GM19351 (cell line): Measurements from ENCODE around the gene REXO4.
"Not testable (repeated sequence)": the region's sequence is repeated elsewhere in the genome, so short reads cannot be mapped to it uniquely, and the experiment has no call there.

Experiments
- ATAC-seq: cut with Tn5 transposase; IDR thresholded peaks from one replicate; pipeline ENCODE4 v1.9.1; 2021; ENCODE audit warnings: mild to moderate bottlenecking, moderate library complexity; ENCODE audit not compliant: unreplicated experiment

REXO4 gene

DNA sequence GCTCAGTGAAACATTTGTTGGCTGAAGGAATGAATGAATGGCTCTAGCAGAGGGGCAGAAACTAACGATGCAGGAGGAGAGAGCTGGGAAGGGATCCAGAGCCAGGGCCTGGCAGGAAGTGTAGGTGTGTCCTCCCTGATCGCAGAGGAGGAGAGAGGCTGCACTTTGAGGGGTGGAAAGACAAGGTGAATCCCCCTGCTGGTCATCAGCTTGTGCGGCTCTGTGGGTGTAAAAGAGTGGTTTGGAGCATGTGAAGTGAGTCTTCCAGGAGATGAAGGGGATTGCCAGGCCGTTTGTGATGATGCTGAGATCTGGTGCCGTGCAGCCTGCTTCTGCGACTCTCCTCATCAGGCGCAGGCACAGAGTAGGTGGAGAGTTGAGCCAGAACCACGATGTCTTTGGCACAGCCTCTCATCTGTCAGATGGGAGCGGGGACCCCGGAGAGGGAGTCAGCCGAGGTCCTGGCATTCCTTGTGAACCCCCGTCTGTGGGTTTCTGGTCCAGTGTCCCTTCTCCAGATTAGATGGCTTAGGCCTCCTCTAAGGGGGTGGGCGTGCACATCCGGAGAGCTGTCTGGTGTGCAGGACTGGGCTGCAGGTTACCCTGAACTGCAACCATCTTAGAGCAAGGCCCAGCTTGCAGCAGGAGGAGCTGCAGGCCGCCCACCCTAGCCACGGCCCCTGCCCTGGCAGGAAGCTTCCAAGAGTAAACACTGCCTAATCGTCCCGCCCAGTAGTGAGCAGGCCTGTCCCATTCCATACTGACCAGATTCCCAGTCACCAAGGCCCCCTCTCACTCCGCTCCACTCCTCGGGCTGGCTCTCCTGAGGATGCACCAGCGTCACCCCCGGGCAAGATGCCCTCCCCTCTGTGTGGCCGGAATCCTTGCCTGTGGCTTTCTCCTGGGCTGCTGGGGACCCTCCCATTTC is 4.1 kb upstream of the REXO4 start, which contains the start of gene ADAMTS13:
Gene ADAMTS13, plus strand, starts transcription at position 753 of the 928 bp plus-strand sequence. Its CDS starts 77 bp downstream, at position 830.
- peak; percentile 50 for ATAC-seq

DNA sequence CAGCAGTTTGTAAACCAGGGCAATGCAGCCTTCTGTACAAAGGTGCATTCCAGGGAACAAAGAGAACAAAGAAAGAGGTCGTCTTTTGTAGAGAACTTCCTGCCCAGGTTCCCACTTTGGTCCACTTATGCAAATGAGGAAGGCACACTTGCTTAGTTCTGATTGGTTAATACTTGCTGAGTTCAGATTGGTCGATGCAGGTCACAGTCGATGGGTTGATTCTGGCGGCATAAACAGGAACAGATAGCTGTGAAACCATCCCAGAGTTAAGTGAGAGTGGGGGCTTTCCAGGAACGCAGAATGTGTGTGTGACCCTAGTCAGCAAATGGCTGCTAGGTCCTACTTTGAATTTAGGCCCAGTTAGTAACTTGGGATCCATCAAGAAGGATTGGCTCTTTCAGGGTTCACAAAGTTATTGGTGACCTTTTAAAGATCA is 2.6 kb upstream of the REXO4 start:
- peak; percentile 36 for ATAC-seq

DNA sequence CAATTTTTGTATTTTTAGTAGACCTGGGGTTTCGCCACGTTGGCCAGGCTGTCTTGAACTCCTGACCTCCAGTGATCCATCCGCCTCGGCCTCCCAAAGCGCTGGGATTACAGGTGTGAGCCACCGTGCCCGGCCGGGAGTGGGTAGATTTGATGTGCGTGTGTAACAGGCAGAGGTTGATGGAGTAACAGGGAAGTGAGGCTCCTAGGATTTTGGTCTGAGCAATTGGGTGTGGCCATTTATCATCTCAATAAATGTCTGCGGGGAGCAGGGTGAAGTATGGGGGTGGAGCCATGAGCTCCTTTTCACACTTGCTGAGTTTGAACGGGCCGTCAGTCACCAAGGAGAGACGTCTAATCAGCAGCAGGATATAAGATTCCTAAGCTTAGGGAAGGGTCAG is 1.2 kb upstream of the REXO4 start:
- ATAC-seq, result no peak

DNA sequence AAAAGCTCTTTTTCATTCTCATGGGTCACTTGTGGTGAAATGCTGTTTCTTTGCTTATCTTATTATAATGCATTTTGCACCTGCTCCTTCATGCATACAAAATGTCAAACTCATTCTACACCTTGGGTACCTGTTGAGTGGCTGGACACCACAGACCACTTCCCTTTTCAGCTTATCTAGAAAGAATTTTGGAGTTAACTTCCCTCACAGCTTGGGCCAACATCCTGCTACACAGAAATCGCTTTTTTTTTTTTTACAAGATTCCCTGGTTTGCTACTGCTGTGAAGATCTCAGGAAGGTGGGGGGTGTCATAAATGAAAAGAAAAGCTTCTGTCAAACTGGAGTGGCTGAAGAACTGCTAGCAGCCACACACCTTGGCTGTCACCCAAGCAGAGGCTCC is 2.6 kb downstream of the REXO4 start:
- no peak for ATAC-seq

DNA sequence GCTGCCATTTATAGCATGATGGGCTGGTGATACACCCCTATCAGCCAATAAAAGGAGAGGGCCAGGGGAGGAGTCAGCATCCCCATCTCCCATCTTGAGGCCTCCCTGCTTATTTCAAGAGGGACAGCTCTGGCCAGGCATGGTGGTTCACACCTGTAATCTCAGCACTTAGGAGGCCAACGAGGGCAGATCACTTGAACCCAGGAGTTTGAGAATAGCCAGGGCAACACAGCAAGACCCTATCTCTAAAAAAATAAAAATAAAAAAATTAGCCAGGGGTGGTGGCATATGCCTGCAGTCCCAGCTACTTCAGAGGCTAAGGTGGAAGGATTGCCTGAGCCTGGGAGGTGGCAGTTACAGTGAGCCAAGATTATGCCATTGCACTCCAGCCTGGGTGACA is 9.8 kb downstream of the REXO4 start:
- ATAC-seq, result no peak

DNA sequence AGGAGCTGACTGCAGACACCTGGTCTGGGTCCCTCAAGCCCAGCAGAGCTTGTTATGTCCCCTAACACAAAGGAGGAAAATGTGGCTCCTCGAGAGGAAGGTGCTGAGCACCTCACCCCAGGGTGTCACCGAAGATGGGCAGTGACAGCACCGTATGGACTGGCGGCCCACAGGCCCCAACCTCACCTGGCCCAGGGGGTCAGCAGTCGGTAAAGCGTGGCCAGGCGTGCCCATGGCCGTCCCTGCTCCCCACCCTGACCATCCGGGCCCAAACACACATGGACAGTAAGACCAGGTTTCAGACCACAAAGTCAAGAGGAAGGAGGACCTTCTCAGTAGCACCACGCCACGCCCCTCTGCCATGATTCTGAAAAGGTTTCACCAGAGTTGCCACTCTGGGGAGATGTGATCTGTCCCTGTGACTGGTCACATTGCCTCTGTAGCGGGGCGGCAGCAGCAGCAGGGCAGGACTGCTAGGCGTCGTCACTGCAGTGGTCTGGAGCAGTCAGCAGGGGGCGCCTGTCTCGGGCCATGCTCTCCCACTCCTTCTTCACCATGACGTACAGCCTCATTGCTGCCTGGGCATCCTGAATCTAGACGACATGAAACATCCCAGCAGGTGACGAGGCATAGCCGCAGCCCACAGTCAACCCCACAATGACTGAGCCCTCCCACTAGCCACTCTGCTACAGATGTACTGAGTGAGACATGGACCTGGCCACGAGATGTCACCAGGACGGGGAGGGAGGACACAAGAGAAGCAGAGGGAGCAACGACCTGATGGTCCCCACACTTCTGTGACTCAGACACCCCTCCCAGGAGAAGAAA is 11.1 kb downstream of the REXO4 start:
- ATAC-seq, result no peak

DNA sequence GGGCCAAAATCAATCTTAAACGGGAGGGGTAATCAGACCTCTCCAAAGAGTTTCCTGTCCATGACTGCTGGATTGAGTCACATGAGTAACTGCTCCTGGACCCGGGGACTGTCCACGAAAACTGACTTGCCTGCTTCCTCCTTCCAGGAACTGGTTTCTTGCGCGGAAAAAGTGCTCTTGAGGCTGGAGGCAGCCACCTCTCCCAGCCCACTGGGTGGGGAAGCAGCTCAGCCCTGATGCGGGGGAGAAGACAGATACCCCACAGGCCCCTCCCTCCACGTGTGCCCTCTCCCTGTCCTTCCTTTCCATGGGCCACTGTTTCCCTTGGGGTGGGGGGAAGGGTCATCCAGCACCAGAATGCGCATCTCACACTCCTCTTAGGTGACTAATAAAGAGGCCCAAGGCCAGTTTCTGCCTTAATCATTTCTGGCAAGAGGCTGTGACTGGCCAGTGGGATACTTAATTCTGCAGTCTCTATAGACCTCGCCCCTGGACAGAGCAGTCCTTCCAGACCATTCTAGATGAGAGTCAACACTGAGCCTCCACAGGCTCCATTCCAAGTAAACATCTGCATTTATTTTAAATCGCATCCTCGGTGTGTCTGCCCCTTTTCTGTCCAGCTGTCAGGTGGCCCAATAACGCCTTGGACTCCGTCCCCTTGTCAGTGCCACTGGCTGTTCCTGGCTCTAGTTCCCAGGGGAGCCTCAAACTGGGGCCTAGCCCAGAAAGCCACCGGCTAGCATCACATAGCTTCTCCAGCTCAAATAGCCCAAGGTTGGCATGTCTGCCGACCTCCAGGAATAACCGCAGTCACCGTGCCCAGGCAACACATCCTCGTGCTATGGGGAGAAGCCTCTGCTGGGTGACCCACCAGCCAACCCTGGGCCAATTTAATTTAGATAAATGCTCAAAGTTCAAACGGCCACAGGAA is 12.0 kb downstream of the REXO4 start:
- ATAC-seq, result no peak

DNA sequence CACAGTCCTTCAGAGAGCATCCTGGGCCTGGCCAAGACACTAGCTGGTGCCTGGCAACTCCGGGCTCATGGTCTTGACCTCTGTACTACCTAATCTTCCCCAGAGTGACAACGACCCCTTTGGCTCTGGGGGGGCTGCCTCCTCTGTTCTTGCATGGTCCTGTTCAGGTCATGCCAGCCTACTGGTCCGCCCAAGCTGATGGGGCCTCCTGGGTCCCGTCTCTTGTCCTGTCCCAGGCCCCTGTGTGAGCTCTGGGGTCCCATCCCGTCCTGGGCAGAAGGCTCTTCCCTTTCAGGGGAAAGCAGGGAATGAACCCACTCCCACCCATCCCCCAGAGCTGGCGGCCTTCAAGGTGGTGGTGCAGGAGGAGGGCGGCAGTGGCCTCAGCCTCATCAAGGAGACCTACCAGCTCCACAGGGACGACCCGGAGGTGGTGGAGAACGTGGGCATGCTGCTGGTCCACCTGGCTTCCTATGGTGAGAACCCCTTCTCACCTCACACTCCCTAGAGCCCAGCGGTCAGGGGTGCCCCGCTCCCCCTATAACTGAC is 13.3 kb downstream of the REXO4 start:
- ATAC-seq, result no peak

DNA sequence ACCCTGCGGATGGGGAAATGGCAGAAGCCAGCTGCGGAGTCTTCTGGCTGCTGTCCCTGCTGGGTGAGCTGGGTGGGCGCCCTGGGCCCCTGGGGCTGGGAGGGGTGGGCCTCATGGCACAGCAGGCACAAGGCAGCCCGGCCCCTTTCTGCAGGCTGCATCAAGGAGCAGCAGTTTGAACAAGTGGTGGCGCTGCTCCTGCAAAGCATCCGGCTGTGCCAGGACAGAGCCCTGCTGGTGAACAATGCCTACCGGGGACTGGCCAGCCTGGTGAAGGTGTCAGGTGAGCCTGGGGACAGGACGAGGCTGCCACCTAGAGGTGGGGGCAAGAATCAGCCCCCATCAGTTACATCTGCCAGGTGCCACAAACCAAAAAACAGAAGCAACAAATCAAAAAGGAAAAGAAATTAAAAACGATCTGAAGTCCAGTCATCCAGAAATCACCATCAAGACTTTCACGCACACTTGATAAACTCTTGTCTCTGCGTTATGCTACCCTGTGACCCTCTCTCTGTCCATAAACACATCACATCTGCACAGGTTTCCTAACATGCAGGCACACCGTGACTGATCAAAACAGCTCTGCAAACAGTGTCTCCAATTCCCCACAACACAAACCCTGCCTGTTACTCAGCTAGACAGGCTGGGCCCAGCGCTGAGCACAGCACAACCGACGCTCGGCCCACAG is 13.9 kb downstream of the REXO4 start:
- ATAC-seq, result no peak

DNA sequence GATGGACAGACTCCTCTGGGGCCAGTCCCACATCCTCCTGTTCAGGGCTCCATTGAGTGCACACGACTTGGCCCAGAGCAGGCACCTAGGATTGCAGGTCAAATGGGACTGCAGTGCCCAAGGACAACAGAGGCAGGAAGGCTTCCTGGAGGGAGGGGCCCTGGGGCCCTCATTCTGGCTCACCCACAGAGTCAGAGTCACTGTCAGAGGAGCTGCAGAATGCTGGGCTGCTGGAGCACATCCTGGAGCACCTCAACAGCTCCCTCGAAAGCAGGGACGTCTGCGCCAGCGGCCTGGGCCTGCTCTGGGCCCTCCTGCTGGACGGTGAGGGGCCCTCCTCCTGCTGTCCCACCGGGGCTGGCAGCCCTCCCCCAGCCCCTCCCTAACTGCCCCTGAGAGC is 15.1 kb downstream of the REXO4 start:
- ATAC-seq, result no peak

DNA sequence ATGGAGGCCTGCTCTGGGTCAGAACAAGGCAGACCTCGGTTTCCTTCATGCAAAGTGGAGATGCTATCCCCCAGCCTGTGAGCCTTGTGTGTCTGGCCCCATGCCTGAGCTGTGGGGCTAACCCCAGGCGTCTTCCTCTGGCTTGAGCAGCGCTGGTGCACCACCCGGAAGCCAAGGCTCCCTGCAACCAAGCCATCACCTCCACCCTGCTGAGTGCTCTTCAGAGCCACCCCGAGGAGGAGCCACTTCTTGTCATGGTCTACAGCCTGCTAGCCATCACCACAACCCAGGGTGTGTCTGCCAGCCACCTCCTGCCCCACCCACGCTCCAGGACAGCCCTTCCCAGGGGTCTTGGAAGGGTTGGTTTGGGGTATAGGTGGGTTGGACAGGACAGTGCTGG is 16.2 kb downstream of the REXO4 start:
- no peak for ATAC-seq

DNA sequence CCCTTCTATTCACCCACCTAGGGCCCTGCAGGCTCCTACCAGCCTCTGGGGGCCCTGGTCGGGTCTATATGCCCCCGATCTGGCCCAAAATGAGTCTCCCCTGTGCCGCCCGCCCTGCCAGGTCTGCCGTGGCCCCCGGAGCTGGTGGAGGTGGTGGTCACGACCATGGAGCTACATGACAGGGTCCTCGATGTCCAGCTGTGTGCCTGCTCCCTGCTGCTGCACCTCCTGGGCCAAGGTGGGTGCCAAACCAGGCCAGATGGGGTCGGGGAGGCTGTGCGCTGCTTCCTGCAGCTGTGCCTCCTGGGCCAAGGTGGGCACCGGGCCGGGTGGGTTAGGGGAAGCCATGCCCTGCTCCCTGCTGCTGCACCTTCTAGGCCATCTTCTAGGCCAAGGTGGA is 17.5 kb downstream of the REXO4 start:
- no peak for ATAC-seq

DNA sequence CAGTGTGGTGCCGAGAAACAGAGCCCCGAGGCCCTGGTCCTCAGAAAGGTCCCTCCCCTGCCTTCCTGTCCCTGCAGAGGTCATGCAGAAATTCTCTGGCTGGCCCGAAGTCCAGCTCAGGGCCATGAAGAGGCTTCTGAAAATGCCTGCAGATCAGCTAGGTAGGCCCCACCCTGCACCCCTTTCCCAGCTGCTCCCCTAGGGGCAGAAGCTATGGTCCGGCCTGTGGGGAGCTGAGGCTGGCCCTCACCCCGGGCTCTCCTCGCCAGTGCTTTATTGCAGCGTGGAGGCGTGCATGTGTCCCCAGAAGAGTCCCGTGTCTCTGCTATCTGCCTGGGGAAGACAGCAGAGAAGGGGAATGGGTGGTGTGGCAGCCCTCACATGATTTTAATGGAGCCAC is 19.9 kb downstream of the REXO4 start:
- no peak for ATAC-seq

DNA sequence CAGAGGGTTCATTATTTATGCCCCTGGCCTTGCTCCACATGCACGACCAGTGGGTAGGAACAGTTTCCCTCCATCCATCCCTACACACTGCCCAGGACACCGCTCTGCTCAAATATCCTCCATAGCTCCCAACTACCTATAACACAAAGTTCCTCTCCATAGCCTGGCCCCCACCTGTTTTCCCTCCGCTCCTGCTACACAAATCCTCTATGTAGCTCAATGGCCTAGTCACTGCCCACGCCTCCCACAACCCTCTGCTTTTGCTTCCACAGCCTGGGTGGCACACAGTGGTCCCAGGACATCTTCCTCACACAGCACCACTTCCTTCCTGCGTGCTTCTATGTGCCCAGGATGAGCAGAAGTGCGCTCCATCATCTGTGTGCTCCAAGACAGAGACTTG is 20.4 kb downstream of the REXO4 start:
- no peak for ATAC-seq

DNA sequence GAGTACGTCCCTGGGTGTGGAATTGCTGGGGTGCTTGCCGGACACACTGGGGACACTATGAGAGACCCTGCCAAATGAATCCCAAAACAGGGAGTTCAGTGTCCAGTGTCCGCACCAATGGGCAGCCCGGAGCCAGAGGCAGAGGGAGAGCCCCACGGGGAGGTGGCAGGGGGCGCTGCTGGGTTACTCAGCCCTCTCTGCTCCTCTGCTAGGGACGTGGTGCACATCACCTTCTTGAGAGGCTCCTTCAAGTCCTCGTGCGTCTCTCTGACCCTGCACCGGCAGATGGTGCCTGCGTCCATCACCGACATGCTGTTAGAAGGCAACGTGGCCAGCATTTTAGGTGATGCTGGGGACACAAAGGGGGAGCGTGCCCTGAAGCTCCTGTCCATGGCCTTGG is 20.9 kb downstream of the REXO4 start:
- no peak for ATAC-seq

DNA sequence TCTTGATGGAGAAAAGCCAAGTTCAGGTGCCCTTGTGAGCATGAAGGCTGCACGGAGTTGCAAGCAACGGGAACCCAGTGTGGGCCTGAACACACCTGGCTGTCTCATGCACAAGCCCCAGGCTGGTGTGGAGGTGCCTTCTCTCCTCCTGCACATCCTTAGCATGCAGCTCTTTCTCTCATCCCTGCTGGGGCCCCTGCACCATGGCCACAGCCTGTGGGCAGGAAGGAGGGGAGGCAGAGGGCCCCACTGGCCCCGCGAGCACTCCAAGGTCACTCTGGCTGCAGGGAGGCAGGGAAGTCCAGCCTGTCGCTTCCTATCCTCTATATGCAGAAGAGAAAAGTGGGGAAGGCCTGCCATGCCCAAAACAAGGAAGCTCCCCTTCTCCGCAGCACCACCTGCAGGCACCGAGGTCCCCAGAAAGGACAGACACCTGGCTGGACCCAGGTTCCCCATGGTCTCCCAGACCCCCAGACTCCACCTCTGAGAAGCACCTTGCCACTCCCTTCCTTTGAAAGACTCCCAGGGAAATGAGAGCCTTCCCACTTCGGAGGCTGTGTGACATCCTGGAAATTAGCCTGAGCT is 23.0 kb downstream of the REXO4 start:
- no peak for ATAC-seq

DNA sequence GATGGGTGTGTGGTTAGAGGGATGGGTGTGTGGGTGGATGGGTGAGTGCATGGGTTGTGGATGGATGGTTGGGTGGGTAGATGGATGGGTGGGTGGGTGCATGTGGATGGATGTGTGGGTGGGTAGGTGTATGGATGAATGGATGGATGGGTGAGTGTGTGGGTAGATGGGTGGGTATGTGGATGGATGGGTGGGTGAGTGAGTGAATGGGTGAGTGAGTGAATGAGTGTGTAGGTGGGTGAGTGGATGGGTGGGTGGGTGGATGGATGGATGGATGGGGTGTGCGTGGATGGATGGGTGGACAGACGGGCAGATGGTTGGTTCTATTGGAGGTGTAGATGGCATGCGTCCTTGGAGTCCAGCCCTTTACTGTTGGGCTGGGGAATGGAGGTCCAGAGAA is 24.4 kb downstream of the REXO4 start:
- ATAC-seq, result no peak

DNA sequence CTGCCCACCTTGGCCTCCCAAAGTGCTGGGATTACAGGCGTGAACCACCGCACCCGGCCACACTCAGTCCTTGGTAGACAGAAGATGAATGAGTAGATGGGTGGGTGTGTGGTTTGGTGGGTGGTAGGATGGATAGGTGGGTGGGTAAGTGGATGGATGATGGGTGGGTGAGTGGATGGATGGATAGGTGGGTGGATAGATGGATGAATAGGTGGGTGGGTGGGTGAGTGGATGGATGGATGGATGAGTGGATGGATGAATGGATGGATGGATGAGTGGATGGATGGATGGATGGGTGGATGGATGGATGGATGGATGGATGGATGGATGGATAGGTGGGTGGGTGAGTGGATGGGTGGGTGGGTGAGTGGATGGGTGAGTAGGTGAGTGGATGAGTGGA is 25.5 kb downstream of the REXO4 start:
- not testable (repeated sequence) for ATAC-seq

DNA sequence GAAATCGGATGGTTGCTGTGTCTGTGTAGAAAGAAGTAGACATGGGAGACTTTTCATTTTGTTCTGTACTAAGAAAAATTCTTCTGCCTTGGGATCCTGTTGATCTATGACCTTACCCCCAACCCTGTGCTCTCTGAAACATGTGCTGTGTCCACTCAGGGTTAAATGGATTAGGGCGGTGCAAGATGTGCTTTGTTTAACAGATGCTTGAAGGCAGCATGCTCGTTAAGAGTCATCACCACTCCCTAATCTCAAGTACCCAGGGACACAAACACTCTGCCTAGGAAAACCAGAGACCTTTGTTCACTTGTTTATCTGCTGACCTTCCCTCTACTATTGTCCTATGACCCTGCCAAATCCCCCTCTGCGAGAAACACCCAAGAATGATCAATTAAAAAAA is 26.4 kb downstream of the REXO4 start:
- ATAC-seq, result not testable (repeated sequence)

DNA sequence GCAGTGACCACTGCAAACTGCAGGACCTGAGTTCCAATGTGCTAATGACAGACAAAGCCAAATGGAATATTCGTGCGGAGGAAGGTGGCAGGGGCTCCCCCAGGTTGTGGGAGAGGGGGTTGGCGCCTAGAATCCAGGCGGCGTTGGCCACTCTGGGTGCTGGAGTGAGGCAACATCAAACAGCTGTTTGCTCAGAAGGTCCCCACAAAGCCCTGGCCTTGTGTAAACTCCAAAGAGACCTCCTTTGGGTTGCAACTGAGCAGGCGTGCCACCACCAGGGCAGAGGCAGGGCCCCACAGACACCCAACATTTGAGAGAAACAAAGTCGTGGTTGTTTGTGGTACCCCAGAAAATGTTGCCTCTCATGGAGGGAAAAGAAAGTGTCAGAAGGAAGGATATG is 27.1 kb downstream of the REXO4 start:
- ATAC-seq, result no peak
